K562 (cell line): Measurements from ENCODE around the gene SPATA45. TPM values are rescaled to one million over a fixed set of nuclear protein-coding genes. Genes with fewer than 3 reads are reported as not detected.

Experiments used
- C11orf30 ChIP-seq: fragments of 450-650 bp; IDR thresholded peaks from 2 replicates; pipeline ENCODE4 v1.6.1; 2016; ENCODE audit warnings: low read depth, mild to moderate bottlenecking
- COPS2 ChIP-seq: fragments of 450-650 bp; conservative IDR thresholded peaks from 2 replicates; pipeline ENCODE4 v1.6.1; 2016; ENCODE audit warnings: mild to moderate bottlenecking, moderate library complexity
- LCOR ChIP-seq: sonication (generic); formaldehyde crosslinking; IDR thresholded peaks from 2 replicates; pipeline ENCODE4 v1.8.0; 2022; ENCODE audit warnings: mild to moderate bottlenecking, missing genetic modification reagents
- MGA ChIP-seq: fragments of 450-650 bp; IDR thresholded peaks from 2 replicates; pipeline ENCODE4 v1.6.1; 2016; ENCODE audit warnings: mild to moderate bottlenecking, moderate library complexity
- SETDB1 ChIP-seq: IDR thresholded peaks from one replicate; pipeline ENCODE4 v1.6.1; 2012; ENCODE audit warnings: low read length, control low read depth, inconsistent platforms
- ZNF197 ChIP-seq: fragments of 200-800 bp; sonication (Bioruptor generic); IDR thresholded peaks from 2 replicates; pipeline ENCODE4 v1.6.1; 2016; ENCODE audit warnings: low read depth, missing genetic modification characterization, missing compliant biosample characterization
- polyA plus RNA-seq, 8 experiments: library from polyadenylated mRNA; depleted of rRNA in 4 of 8; stranded (reverse) in 5 of 8; unstranded in 3 of 8; fragments of >200 nt; fragmentation: Nextera tagmentation in 2 of 8; fragmentation: Illumina TruSeq in 1 of 8; extraction: Ambion mirVana in 2 of 8; extraction: Trizol in 1 of 8; gene quantifications; 2 replicates each; pipeline versions ENCODE4 v1.2.1 to v1.2.3, GENCODE V29; 2011 to 2014; ENCODE audit warnings: inconsistent platforms in 1 of 8, missing spikeins in 1 of 8
- total RNA-seq, 7 experiments: library from RNA; depleted of rRNA in 6 of 7; stranded (reverse); fragments of >200 nt in 6 of 7; fragmentation: Illumina TruSeq in 2 of 7; extraction: Trizol in 2 of 7; gene quantifications; 2 replicates each; pipeline versions ENCODE4 v1.2.1 to v1.2.3, GENCODE V29; 2011 to 2021; ENCODE audit warnings: low replicate concordance in 1 of 7

Gene SPATA45
- total and polyA plus RNA-seq, 9 of the 15 experiments (the other 6 are each of a cell fraction or from before 2014, with no cell fraction given) = 0.18 TPM; not detected in 8

- no peak for TF ChIP-seq MGA
- no peak for TF ChIP-seq ZNF197 (CRISPR knock-in tag)
- TF ChIP-seq LCOR (CRISPR knock-in tag) = no peak
- no peak for TF ChIP-seq COPS2
- TF ChIP-seq C11orf30 = no peak
- TF ChIP-seq SETDB1 = no peak
Observed at GRCh38 chr1:212856755-212857154, 9.3 kb upstream of the SPATA45 start (continued).
